Activated CD4-positive, alpha-beta memory T cell treated with anti-CD3 and anti-CD28 coated beads, Interleukin-2, amount 10 ng/mL, durations not matched to agents 7 days and 5 days (primary cell): ENCODE results near the gene PRELID1. TPM values are rescaled to one million over a fixed set of nuclear protein-coding genes. Genes with fewer than 3 reads are reported as not detected.

Experiments
- CTCF ChIA-PET: fragments of 350-600 bp; sonication (Branson Sonifier 250); formaldehyde crosslinking; loops from one replicate; lab custom pipeline; 2021; ENCODE audit warnings: antibody characterized with exemption, inconsistent platforms; lab: Charles Lee
- POLR2A ChIA-PET: fragments of 350-600 bp; sonication (Branson Sonifier 250); formaldehyde crosslinking; loops from one replicate; lab custom pipeline; 2021; ENCODE audit warnings: antibody characterized with exemption; lab: Charles Lee
- DNase-seq: peaks from one replicate; pipeline ENCODE4 v3.0.0-alpha.2; 2020
- H3K27ac Mint-ChIP-seq: one replicate; pipeline ENCODE4 v1.8.0; 2021; ENCODE audit warnings: mild to moderate bottlenecking, mixed read lengths
- H3K27me3 Mint-ChIP-seq: one replicate; pipeline ENCODE4 v1.8.0; 2021; ENCODE audit warnings: mixed read lengths
- H3K36me3 Mint-ChIP-seq: one replicate; pipeline ENCODE4 v1.8.0; 2021; ENCODE audit warnings: low read depth, mixed read lengths
- H3K4me1 Mint-ChIP-seq: one replicate; pipeline ENCODE4 v1.8.0; 2021; ENCODE audit warnings: mixed read lengths
- H3K4me3 Mint-ChIP-seq: one replicate; pipeline ENCODE4 v1.8.0; 2021; ENCODE audit warnings: mild to moderate bottlenecking, mixed read lengths
- H3K9me3 Mint-ChIP-seq: one replicate; pipeline ENCODE4 v1.8.0; 2021; ENCODE audit warnings: mixed read lengths
- total RNA-seq, 2 experiments: library from RNA; stranded (reverse); gene quantifications; one replicate each; pipeline ENCODE4 v1.2.3, GENCODE V29; 2021

The PRELID1 gene
- total RNA-seq, 2 experiments from 2014 or later, result 153 to 156 TPM

- no peak overlapping the region for H3K4me3 Mint-ChIP-seq
- ChIA-PET POLR2A (interaction anchor here (0.7 to 8.7 kb wide), 8 partner anchors 16 to 71 kb away, joined by 3 to 62 read pairs (median 4); no protein-coding TSS in a partner anchor), CTCF (interaction anchor here (0.7 to 2.5 kb wide), 8 partner anchors 14 to 100 kb away, joined by 3 to 11 read pairs (median 6); no protein-coding TSS in a partner anchor)
- H3K4me1 Mint-ChIP-seq, result peaks cover 73% of the 10 kb centered on the region
- no peak overlapping the region for H3K27ac Mint-ChIP-seq
- DNase-seq, result no peak
- H3K9me3 Mint-ChIP-seq, result peaks cover 18% of the 10 kb centered on the region
- peaks cover 39% of the 10 kb centered on the region for H3K36me3 Mint-ChIP-seq
- H3K27me3 Mint-ChIP-seq, result no peaks in the 10 kb centered on the region
These were observed 51.7 kb downstream of the PRELID1 start for GRCh38 chr5:177355162-177355867.

DNA sequence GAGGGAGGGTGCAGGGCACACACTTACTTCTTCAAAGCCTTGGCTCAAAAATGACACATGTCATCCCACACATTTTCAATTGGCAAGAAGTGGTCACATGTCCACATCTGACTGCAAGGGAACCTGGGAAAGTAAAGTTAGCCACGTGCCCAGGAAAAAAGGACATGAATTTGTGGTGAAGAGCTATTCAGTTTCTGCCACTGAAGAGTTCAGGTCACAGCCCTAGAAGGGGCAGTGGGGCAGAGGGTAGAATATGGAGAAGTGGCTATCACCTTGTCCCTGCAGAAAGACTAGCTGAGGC is 52.2 kb downstream of the PRELID1 start:
- DNase-seq, result no peak
- ChIA-PET POLR2A (interaction anchor here (0.8 to 8.7 kb wide), 8 partner anchors 16 to 70 kb away, joined by 3 to 62 read pairs (median 4); partner anchors contain the start of gene MXD3), CTCF (interaction anchor here (0.7 to 2.5 kb wide), 7 partner anchors 13 to 47 kb away, joined by 3 to 11 read pairs (median 5); no protein-coding TSS in a partner anchor)
- peaks cover 39% of the 10 kb centered on the region for H3K36me3 Mint-ChIP-seq
- no peak overlapping the region for H3K4me3 Mint-ChIP-seq
- peaks cover 18% of the 10 kb centered on the region for H3K9me3 Mint-ChIP-seq
- H3K4me1 Mint-ChIP-seq, result peaks cover 71% of the 10 kb centered on the region
- no peak overlapping the region for H3K27ac Mint-ChIP-seq
- no peaks in the 10 kb centered on the region for H3K27me3 Mint-ChIP-seq

Other genes starting within 250 kb of the PRELID1 start
- under 1 TPM; 0.33 to 0.53 TPM for gene FGFR4, start 216.9 kb upstream of the PRELID1 start, total RNA-seq
- gene NSD1, start 170.0 kb upstream of the PRELID1 start, total RNA-seq, result 10 to 100 TPM; 79.9 to 90.5 TPM
- 10 to 100 TPM; 43.0 to 46.6 TPM for gene RAB24, start 80 bp upstream of the PRELID1 start, total RNA-seq
- gene MXD3, start 8.1 kb downstream of the PRELID1 start, total RNA-seq, result 10 to 100 TPM; 74.1 to 75.0 TPM
- 100 to 1,000 TPM; 145 to 149 TPM for gene LMAN2, start 47.9 kb downstream of the PRELID1 start, total RNA-seq
- 100 to 1,000 TPM; 103 to 107 TPM for gene RGS14, start 54.1 kb downstream of the PRELID1 start, total RNA-seq
- 1 to 10 TPM; 1.4 to 1.5 TPM for gene SLC34A1, start 80.6 kb downstream of the PRELID1 start, total RNA-seq
- gene PFN3, start 96.9 kb downstream of the PRELID1 start, total RNA-seq, result not detected
- gene F12, start 105.8 kb downstream of the PRELID1 start, total RNA-seq, result 1 to 10 TPM; 1.5 to 1.6 TPM
- 100 to 1,000 TPM; 206 to 208 TPM for gene GRK6, start 122.9 kb downstream of the PRELID1 start, total RNA-seq
- 1 to 10 TPM; 4.9 to 5.8 TPM for gene PRR7, start 143.0 kb downstream of the PRELID1 start, total RNA-seq
- gene DBN1, start 169.8 kb downstream of the PRELID1 start, total RNA-seq, result 1 to 10 TPM; 4.9 to 5.0 TPM
- gene PDLIM7, start 193.8 kb downstream of the PRELID1 start, total RNA-seq, result 10 to 100 TPM; 55.1 to 56.6 TPM
- 1 to 10 TPM; 2.4 TPM for gene DOK3, start 206.0 kb downstream of the PRELID1 start, total RNA-seq
- gene DDX41, start 213.2 kb downstream of the PRELID1 start, total RNA-seq, result 100 to 1,000 TPM; 105 to 107 TPM